ENCODE results near the gene FAM20A. TPM values are rescaled to one million over a fixed set of nuclear protein-coding genes. Genes with fewer than 3 reads are reported as not detected.

The FAM20A gene
- total and polyA plus RNA-seq, 2 of the 8 experiments (the other 6 are each of a cell fraction or from before 2014, with no cell fraction given), result 3.6 to 11.9 TPM

DNA sequence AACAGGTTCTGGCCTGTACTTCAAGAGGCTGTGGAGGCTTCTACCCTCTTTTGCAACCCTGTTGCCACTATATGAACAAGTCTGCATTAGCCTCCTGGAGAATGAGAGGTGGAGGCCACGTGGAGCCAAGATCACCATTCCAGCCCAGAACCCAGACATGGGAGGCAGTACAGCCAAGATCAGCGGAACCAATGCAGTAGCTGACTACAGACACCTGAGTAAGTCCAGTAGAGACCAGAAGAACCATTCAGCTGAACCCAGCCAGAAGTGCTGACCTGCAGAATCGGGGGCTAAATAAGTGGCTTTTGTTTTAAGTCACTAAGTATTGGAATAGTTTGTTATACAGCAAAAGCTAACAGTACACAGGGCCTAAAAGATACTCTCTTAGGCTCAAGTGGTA is 12.1 kb downstream of the FAM20A start:
- TF ChIP-seq BCL11A (IDR thresholded peaks at IDR 0.05; ENCODE audit: low read depth in 2 of 2, low read length in 2 of 2) (no peak), POLR2A (IDR thresholded peaks at IDR 0.05; ENCODE audit: control extremely low read depth in 1 of 2, low read depth in 2 of 2, low read length in 2 of 2) (no peak)
- H3K36me3 ChIP-seq (ENCODE audit: control insufficient read depth in 2 of 4, insufficient read depth in 4 of 4, low read length in 3 of 4), result peaks cover 0 to 39% (median 5%) of the 10 kb centered on the region in 4 experiments; a peak in 3 of 8 replicates
- H3K9me3 ChIP-seq (ENCODE audit: insufficient read depth in 2 of 2, low read depth in 1 of 2, low read length in 1 of 2), result peaks cover 0 to 6% of the 10 kb centered on the region in 2 experiments; a peak in 1 of 4 replicates
- no peaks in the 10 kb centered on the region for H3K23me2 ChIP-seq (ENCODE audit: low read depth, low read length)
- H3K56ac ChIP-seq (replicated peaks; ENCODE audit: insufficient read length, low read depth, low read length), result no peak overlapping the region
- H4K20me1 ChIP-seq (replicated peaks in 1 of 2; ENCODE audit: control insufficient read depth in 1 of 2, insufficient read depth in 2 of 2, low read length in 2 of 2), result no peaks in the 10 kb centered on the region
- no peak overlapping the region for H3K4me2 ChIP-seq (ENCODE audit: insufficient read depth in 1 of 2, low read depth in 2 of 2, low read length in 2 of 2)
- no peak overlapping the region; the same call in 1 of the 2 replicates for H2BK15ac ChIP-seq (ENCODE audit: low read length)
- no peak overlapping the region for H4K91ac ChIP-seq (replicated peaks; ENCODE audit: insufficient read length, low read length)
- no peak overlapping the region for H3K4me3 ChIP-seq (ENCODE audit: extremely low read depth in 1 of 4, insufficient read depth in 2 of 4, low read depth in 3 of 4, low read length in 4 of 4)
- POLR2A ChIA-PET (ENCODE audit: partially characterized antibody), result no interaction called here
- H2BK120ac ChIP-seq (replicated peaks; ENCODE audit: low read depth, low read length), result no peak overlapping the region
- no peak for DNase-seq (ENCODE audit: low read depth in 1 of 2, low spot score in 2 of 2)
- H3K79me1 ChIP-seq (ENCODE audit: low read depth, low read length), result no peaks in the 10 kb centered on the region
- no peak overlapping the region for H4K8ac ChIP-seq (ENCODE audit: extremely low read depth, insufficient read depth, low read length)
- WGBS, 2 experiments (ENCODE audit: extremely low coverage in 1 of 2, insufficient coverage in 1 of 2, insufficient read length in 1 of 2, insufficient replicate concordance in 2 of 2, low coverage in 1 of 2, low lambda C conversion rate in 2 of 2, missing lambda C conversion rate in 1 of 2), result 82% methylated on average over 3 of the region's 3 CpGs; no CpG with 5 or more reads in 1 of the 2 experiments
- H3K4ac ChIP-seq (replicated peaks; ENCODE audit: insufficient read length, low read depth, low read length), result no peak overlapping the region
- no peak overlapping the region for H3K27ac ChIP-seq (ENCODE audit: low read depth, low read length)
- CTCF ChIA-PET (ENCODE audit: partially characterized antibody), result interaction anchor here (0.6 to 1.7 kb wide), 2 partner anchors 25 to 118 kb away, joined by 3 to 4 read pairs; no protein-coding TSS in a partner anchor
- peaks cover 0 to 7% (median 1%) of the 10 kb centered on the region in 4 experiments; a peak in 3 of 7 replicates for H3K4me1 ChIP-seq (replicated peaks in 1 of 4; ENCODE audit: control insufficient read depth in 3 of 4, insufficient read depth in 4 of 4, low read length in 3 of 4)
- H2AFZ ChIP-seq (ENCODE audit: low read length), result no peak overlapping the region
- H4K5ac ChIP-seq (ENCODE audit: insufficient read length, low read depth, low read length), result no peak overlapping the region
- H3K27me3 ChIP-seq (replicated peaks in 1 of 4; ENCODE audit: control insufficient read depth in 3 of 4, extremely low read depth in 1 of 4, insufficient read depth in 3 of 4, low read length in 3 of 4), result no peaks in the 10 kb centered on the region
- no peak overlapping the region for H3K23ac ChIP-seq (ENCODE audit: insufficient read length)
- H2BK5ac ChIP-seq (ENCODE audit: low read depth, low read length), result no peak overlapping the region
- H3K14ac ChIP-seq (ENCODE audit: insufficient read length), result no peak overlapping the region
- H3K79me2 ChIP-seq (ENCODE audit: control insufficient read depth in 1 of 2, insufficient read depth in 2 of 2, low read length in 2 of 2), result no peaks in the 10 kb centered on the region
- H2BK20ac ChIP-seq (ENCODE audit: low read length), result no peak overlapping the region
- no peak overlapping the region for H3K9ac ChIP-seq (replicated peaks in 1 of 4; ENCODE audit: extremely low read depth in 1 of 4, low read depth in 3 of 4, low read length in 3 of 4)
- H2AK5ac ChIP-seq (ENCODE audit: low read depth, low read length), result no peak overlapping the region
- no peak for FAIRE-seq
- no peak overlapping the region for H2BK12ac ChIP-seq (ENCODE audit: low read depth, low read length)
- no peak overlapping the region for H3K18ac ChIP-seq (ENCODE audit: extremely low read depth, low read length)
